Stimulated activated CD8-positive, alpha-beta memory T cell treated with anti-CD3 and anti-CD28 coated beads, Interleukin-12 subunit alpha, Interleukin-12 subunit beta, amount 100 ng/mL, for 1 hour (primary cell): ENCODE measurements around the gene C1orf105.
"Not testable (repeated sequence)": the region's sequence is repeated elsewhere in the genome, so short reads cannot be mapped to it uniquely, and the experiment has no call there.

Experiments used
- DNase-seq: peaks from one replicate; pipeline ENCODE4 v3.0.0-alpha.2; 2020; ENCODE audit warnings: low read depth

Gene C1orf105

DNA sequence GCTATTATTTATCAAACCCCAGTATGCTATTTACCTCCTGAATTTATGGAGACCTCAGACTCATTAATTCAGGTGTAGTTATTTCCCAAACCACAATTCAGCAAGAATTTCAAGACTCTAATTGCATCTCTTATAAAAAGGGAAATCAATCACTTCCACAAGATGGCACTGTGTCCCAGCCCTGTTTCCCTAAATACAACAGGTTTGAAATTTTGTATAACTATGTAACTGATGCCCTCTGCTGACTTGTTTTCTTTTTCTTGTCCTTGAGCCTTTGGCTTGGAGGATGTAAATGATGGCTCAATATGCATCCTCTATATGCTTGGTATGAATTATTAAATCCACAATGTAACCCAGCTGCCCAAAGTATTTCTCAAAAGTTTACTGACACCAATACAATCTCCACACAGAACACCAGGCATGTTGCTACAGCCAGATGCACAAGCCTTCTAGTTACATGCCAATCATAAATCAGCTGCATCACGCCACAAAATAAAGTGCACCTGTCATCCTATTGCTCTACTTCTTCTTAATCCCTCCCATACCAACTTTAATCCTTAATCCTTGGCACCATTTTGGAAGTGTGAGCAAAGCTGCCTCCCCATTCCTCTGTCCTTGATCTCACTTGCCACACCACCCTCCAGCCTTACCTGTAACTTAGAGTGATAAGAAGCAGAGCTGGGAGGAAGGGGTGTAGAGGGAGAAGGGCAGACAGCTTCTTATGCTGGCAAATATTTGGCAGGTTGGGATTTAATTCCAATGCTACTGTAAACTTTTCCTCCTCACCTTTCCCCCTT is 9.0 kb downstream of the C1orf105 start:
- DNase-seq: no peak

DNA sequence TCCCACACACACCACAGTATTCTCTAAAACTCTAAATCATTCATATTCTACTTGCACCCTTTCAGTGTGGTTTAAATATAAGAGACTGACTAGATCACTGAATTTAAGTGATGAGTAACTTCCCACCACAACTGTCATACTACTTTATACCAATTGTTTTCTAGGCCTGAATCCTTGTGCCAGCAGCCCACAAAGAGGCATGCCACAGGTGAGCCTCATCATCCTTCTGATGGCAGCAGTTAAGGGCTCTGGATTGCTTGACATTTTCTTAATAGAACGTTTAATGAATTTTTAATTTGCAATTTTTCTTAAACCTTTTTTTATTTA is 9.6 kb downstream of the C1orf105 start:
- no peak for DNase-seq

DNA sequence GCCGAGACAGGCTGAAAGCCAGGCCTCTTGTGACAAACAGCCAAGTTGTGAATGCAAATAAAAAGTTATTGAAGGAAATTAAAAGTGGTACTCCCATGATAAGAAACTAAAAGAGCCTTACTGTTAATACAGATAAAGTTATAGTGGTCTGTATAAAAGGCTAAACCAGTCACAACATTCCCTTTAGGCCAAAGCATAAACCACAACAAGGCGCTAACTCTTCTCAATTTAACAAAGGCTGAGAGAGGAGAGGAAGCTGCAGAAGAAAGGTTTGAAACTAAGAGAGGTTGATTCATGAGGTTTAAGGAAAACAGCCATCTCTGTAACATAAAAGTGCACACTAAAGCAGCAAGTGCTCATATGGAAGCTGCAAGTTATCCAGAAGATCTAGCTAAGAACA is 10.7 kb downstream of the C1orf105 start:
- no peak for DNase-seq

DNA sequence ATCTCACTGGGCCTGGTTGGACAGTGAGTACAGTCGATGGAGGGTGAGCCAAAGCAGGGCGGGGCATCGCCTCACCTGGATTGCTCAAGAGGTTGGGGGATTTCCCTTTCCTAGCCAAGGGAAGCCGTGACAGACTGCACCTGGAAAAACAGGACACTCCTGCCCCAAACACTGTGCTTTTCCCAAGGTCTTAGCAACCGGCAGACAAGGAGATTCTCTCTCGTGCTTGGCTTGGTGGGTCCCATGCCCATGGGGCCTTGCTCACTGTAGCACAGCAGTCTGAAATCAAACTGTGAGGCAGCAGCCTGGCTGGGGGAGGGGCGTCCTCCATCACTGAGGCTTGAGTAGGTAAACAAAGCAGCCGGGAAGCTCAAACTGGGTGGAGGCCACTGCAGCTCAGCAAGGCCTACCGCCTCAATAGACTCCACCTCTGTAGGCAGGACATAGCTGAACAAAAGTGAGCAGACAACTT is 11.3 kb downstream of the C1orf105 start:
- DNase-seq: no peak

DNA sequence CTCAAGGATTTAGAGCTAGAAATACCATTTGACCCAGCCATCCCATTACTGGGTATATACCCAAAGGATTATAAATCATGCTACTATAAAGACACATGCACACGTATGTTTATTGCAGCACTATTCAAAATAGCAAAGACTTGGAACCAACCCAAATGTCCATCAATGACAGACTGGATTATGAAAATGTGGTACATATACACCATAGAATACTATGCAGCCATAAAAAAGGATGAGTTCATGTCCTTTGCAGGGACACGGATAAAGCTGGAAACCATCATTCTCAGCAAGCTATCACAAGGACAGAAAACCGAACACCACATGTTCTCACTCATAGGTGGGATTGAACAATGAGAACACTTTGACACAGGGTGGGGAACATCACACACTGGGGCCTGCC is 16.7 kb downstream of the C1orf105 start:
- DNase-seq: not testable (repeated sequence)

DNA sequence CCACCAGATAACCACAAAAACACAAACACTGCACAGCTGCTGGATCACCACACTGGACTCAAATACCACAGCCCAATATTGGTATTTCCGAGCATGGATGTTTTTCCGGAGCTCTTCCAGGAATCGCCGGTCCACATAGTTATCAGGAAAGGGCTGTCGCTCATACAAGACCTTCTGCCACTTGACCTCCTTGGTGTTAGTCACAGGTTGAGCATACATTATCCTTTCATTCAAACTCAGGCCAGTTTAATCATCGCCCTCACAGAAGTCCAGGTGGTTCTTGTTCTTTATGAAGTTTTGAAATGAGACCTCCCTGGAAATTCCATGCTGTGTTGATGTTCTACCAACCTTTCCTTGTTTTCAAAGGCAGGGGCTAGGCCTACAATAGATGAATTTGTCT is 21.9 kb downstream of the C1orf105 start:
- DNase-seq: no peak

DNA sequence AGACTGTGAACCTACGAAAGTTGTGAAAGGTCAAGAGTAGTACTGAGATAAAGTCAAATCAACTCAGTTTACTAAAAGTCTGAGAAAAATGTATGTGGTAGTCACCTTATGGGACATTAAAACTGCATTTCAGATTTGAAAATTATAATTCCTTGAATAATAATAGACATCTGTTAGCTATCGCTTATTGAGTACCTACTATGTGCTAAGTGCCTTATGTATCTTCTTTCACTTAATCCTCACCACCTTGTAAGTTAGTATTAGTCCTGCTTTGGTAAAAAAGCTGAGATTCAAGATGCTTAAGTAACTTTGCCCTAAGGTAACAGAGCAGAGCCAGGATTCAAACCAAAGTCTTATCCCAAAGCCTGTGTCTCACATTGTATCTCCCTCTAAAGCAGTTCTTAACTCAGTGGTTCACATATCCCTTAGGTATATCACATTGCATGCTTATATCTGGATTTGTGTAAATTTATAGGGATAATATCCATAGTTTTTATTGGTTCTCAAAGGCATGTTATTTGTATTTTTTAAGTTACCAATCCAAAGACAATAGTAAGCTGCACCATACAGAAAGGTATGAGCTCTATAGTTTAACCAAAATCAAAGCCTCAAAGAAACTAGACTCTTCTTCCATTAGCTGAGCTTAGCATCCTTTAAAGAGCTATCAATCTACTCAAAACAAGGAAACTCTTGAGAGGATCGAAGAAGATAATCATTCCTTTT is 22.5 kb downstream of the C1orf105 start:
- DNase-seq: no peak

DNA sequence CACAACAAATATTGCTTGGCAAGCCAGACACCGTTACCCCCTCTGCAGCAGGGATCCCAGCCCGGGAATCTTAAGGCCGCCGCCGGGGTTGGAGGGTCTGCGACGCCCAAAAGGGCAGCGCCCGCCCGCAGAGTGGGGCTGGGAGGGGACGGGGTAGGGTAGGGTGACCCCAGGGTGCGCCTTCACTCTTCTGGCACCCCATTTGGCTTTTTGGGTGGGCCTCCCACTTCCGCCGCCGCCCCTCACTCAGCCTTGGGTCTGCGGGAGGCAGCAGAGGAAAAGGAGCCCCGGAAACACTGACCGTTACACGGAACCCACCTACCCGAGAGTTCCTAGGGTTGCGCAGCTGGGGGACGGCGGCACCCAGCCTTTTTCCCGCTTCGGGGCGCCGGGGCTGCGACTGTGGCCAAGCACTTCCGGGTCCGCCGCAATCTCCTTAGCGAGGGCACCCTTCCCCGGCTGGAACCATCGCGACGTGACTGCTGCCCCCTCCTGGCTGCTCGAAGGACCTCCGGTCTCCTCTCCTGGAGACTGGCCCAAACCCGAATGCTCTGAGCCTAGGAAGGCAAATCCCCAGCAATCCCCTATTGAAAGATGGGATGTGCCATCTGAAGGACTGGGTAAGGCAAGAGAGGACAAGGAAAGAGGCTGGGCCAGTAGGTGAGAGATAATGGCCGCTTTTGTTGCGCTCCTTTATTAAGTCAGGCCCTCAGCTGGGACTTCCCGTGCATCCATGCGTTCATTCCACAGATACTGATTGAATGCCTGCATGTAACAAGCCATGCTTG is 23.4 kb downstream of the C1orf105 start, which contains the start of gene PIGC:
Gene PIGC (minus strand): TSS at position 404 of the 788 bp plus-strand sequence. CDS start 1,447 bp downstream, outside the sequence.
- DNase-seq: peak; percentile 88

DNA sequence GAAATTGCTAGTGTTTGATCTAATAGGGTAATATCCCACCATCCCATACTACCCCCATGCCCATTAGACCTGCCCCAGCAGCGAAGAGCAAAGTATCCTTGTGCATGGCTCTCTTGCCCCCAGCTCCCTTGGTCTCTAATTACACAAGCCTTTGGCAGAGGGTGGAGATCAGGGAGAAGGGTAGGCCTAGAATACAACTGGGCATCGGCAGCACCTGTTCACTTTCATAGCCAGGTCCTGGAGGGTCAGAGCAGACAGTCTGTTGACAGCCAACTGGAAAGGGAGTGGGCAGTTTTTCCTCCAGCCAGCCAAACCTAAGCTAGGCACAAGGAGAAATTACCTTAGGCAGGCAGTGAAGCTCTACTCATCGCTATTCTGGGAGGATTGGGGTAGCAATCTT is 26.1 kb downstream of the C1orf105 start:
- DNase-seq: no peak

DNA sequence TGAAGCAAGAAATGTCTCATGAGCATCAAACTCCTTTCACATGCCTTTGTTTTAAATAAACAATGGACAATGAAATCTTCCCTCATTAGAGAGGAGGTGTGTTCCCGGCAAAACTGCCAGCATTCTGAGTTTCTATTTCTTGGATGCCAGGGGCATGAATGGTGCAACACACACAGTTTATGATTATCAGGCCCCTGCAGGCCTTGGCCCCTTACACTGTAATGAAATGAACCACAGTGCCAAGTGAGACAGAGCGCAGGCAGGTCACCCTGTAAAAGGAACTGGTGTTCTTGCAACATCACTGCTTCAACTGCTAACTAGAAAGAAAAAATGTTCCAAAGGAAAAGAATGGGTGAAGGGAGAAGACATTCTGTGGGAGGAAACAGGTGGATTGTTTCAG is 27.2 kb downstream of the C1orf105 start:
- DNase-seq: no peak

DNA sequence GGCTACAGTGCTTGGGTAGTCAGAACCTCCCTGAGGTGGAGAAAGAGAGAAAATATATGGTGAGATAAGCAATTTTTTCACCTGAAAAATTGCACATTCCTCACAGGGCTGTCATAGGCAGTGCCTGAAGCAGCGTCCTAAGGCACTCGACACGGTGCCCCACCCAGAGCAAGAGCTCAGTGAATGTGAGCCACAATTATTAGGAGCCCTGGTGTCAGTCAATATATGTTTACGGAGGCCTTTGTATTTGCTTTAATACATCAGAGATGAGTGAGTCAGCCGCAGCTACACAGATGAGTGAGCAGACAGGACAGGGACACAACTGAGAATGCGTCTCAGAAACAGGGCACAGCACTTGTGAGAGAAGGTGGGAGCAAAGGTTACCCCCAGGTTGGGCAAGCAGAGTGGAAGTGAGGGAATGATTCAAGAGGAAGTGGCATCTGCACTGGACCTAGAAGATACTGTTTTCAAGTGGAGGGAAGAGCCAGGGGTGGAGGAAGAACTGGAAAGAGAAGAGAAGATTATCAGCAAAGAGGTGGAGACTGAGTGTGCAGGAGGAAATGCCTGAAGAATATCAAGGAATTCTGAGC is 28.6 kb downstream of the C1orf105 start:
- no peak for DNase-seq

DNA sequence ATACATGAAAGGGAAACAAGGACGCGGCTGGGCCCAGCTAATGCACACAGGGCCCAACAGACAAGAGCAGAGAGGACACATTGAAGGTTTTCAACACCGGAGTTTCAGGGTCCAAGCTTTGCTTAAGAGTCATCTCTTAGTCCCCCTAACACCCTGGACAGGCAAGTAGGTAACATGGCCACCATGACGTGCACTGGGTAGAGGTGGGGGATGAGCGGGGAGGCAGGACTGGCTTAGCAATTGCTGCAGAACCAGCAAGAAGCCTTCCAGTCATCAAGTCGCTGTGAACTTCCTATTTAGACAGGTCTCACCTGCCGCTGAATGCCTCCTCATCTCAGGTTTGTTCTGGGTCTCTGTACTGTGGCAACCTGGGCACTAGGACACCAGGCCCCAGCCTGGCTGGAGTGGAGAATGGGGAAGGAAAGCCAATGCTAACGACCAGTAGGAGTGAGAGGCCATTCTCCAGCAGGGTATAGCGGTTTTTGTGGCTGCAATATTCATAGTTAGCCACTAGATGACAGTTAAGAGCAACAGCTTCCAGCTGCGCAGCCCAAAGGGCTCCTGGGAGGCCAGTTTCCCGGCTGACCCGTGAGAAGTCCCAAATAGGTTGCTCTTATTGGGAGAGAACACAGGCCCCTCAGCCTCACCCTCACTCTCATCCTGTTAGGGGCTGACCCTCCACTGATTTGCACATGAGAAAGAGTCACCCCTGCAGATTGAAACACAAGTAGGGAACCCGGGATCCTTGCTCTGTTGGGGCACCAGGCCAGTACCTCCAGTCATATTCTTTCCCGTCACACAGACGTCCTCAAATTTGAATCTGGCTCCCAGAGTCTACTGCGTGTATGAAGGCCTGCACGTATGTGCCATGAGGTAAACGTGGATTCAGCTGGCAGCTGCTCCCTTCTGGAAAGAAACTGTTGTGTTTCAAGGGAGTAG is 29.4 kb downstream of the C1orf105 start:
- no peak for DNase-seq

DNA sequence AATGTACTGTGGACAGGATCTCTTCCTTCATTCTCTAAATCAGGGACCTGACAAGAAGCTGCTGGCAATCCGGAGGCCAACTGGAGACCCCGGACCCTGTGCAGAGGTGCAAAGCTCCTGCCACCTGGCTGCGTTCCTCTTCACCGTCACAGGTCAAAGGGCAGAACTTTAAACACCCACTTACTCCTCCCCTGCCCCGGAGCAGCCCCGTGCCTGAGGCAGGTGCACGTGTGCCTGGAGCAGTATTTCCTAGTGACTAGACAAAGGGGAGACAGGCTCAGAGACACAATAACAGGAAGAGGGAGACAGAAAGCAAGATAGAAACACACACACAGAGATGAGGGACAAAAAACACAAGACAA is 30.0 kb downstream of the C1orf105 start:
- no peak for DNase-seq

DNA sequence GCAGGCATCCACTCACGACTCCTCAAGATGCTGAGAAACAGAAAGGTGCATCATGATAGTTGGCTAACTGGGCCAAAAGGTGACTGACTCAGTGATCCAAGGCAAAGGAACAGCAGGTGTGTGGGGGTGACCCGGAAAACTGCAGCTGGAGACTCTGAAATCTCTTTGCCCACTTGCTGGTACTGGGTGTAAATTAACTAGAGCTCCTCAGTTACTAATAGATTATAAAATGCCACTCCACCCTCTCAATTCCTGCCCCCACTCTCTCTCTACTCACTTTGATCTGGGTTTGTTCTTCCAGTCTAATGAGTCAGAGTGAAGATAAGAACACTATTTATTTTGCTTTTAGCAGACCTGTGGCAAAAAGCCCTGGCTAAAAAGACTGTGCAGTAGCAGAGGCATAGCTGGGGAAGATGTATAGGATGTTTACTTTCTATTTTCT is 30.5 kb downstream of the C1orf105 start:
- DNase-seq: no peak

DNA sequence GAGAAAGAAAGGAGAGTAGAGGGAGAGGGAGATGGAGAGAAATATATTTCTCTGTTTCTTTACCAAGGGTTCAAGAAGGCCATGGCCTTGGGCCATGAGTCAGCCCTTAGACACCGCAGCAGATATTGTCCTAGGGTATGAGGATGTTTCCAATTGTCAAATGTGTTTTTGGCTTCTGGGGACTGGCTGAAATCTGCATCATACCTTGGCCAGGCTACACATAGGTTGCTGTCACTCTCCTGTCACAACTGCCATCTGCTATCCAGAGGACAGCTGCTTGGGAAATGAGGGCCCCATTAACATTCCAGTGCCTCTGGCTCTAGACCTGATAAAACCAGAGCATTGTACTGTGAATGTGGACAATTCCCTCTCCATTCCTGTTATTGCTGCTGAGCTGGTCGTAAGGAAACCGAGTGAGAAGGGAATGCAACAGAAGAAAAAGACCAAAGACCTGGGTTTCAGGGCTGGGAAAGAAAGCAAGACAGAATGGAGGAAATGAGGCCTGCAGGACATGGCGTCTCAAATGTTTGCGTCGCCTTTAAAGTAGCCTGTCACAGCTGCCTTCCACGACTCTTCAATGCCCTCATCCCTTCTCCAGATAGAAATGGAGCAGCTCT is 32.2 kb downstream of the C1orf105 start:
- no peak for DNase-seq

DNA sequence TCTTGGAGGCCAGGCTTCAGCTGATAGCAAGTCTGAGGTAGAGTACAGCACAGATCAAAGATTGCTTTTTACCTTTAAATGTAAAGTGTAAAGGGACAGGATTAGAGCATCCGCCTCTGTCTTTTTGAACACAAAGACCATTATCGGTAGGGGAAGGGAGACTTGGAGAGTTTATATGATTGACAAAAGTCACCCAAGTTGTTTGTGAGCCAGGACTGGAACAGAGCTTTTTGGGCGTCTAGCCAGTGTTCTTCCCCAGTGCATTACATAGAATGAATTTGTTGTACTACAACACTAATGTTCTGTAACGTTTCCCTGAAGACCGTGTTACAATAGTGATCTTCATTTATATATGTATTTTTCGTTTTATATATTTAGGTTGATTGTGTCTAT is 32.7 kb downstream of the C1orf105 start:
- no peak for DNase-seq

DNA sequence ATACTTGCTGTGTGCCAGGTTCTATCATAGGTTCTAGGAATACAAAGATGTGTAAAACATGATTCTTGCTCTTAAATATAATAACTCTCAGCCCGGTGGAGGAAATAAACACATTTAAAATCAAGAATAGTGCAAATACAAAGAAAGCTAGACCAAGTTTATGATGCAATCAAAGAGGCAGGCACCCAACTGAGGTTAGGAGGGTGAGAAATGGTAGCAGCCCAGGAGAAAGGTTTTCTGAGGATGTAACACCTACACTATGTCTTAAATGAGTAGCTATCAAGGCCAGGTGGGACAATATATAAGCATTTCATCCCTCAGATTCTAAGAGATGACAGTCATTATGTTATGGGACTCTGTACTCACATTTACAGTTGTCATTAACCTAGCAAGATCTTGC is 33.1 kb downstream of the C1orf105 start:
- no peak for DNase-seq

DNA sequence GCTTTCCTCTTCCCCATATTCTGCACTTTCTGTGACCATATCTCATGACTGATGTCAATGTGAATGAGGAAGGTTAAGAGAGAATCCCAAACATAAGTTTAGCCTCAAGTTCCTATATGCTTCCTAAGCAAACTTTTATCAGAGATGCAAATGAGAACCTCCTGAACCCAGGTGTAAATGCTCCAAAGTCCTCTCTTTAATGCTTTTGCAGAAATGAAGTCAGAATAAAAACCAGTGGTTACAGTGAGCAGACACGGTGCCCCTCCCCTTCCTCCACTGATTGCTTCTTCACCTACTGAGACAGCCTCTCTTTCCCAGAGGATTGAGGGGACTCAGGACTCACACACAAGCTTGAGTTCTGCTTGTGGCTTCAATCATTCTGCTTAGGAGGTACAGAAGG is 35.0 kb downstream of the C1orf105 start:
- DNase-seq: no peak

DNA sequence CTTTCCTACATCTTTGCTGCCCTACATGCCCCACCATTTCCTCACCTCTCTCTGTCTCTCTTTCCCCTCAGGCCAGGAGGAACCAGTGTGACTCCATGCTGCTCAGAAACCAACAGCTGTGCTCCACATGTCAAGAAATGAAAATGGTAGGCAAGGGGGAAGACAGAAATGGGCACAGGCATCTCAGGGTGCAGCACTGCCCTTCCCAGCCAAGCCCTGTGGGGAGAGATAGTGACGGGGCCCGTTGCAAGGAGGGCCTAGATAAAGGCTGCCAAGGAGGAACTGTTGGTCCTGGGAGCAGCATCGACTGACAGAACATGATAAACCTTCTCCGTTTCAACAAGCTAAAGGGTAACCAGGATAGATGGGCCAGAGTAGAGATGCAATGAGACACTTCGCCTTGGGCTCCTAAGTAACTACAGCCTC is 35.9 kb downstream of the C1orf105 start:
- no peak for DNase-seq

DNA sequence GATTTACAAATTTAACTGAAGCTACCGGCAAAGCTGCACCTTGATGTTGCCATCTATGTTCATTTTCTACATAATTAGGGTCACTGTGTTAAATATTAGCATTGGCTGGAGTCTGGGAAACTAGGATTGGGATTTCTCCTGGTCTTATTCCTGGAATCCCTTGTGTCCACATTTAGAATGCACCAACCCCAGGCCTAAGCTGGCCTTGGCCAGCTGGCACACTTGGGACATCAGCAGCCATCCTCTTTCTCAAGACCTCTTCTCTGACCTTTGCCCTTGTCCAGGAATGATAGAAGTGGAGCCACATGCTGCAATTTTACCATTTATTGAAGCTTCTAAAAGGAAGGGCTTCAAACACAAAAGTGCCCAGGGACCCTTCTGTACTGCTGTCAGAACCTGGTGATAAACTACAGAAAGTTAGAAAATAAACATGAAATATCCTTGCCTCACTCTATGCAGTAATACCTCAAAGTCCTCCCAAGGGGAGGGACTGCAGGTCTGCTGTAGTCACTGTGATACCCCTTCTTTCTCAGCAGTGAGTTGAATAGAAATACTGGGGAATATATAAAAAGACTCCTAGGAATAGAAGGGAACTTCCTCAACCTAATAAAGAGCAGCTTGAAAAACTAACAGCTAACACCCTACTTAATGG is 37.1 kb downstream of the C1orf105 start:
- DNase-seq: no peak
